HepG2 (cell line): ENCODE data around the gene SRRM3. TPM values are rescaled to one million over a fixed set of nuclear protein-coding genes. Genes with fewer than 3 reads are reported as not detected.

ENCODE experiments used
- BORCS8-MEF2B ChIP-seq: sonication (generic); formaldehyde crosslinking; IDR thresholded peaks from 2 replicates; pipeline ENCODE4 v1.8.0; 2022; ENCODE audit warnings: mild to moderate bottlenecking, missing genetic modification reagents
- EP300 ChIP-seq, 3 experiments: sonication (generic) in 1 of 3; formaldehyde crosslinking in 1 of 3; IDR thresholded peaks; 2 replicates each; pipeline versions ENCODE4 v1.5.1 to v1.6.1; 2011 to 2020; ENCODE audit warnings: low read depth in 2 of 3, low read length in 2 of 3, borderline replicate concordance in 1 of 3, improper control_type of control experiment in 1 of 3, mild to moderate bottlenecking in 1 of 3, missing genetic modification reagents in 1 of 3, moderate library complexity in 1 of 3
- GATAD1 ChIP-seq: IDR thresholded peaks from 2 replicates; pipeline ENCODE4 v1.6.1; 2016; ENCODE audit warnings: missing genetic modification reagents, missing compliant biosample characterization
- HDAC2 ChIP-seq: sonication (generic); formaldehyde crosslinking; IDR thresholded peaks from 2 replicates; pipeline ENCODE4 v1.4.0; 2020; ENCODE audit warnings: missing genetic modification reagents
- HNRNPLL ChIP-seq: fragments of 200-400 bp; formaldehyde crosslinking; IDR thresholded peaks from 2 replicates; pipeline ENCODE4 v1.6.1; 2017; ENCODE audit warnings: mild to moderate bottlenecking, low read depth, low read length; ENCODE audit not compliant: poor library complexity, severe bottlenecking
- HOXA3 ChIP-seq: sonication (generic); formaldehyde crosslinking; IDR thresholded peaks from 2 replicates; pipeline ENCODE4 v1.5.0; 2020; ENCODE audit warnings: missing genetic modification reagents
- NR2F6 ChIP-seq, 2 experiments: IDR thresholded peaks; 2 replicates each; pipeline ENCODE4 v1.6.1; 2016; ENCODE audit warnings: antibody characterized with exemption in 1 of 2, mild to moderate bottlenecking in 1 of 2
- PBX2 ChIP-seq: IDR thresholded peaks from 2 replicates; pipeline ENCODE4 v1.6.1; 2016; ENCODE audit warnings: control low read depth
- POGZ ChIP-seq: sonication (generic); formaldehyde crosslinking; IDR thresholded peaks from 2 replicates; pipeline ENCODE4 v1.4.0; 2020; ENCODE audit warnings: mild to moderate bottlenecking, missing genetic modification reagents
- RELA ChIP-seq: sonication (generic); formaldehyde crosslinking; IDR thresholded peaks from 2 replicates; pipeline ENCODE4 v1.4.0; 2020; ENCODE audit warnings: missing genetic modification reagents
- SAP130 ChIP-seq: IDR thresholded peaks from 2 replicates; pipeline ENCODE4 v1.6.1; 2016; ENCODE audit warnings: low read depth
- SP140L ChIP-seq: sonication (generic); formaldehyde crosslinking; IDR thresholded peaks from 2 replicates; pipeline ENCODE4 v1.4.0; 2020; ENCODE audit warnings: missing genetic modification reagents, borderline replicate concordance
- SUZ12 ChIP-seq: fragments of 150-350 bp; IDR thresholded peaks from 2 replicates; pipeline ENCODE4 v1.6.1; 2014; ENCODE audit warnings: low read depth, low read length
- TEAD3 ChIP-seq: optimal IDR thresholded peaks from 2 replicates; pipeline ENCODE3; 2016; ENCODE audit warnings: borderline replicate concordance
- TFAP4 ChIP-seq: sonication (generic); IDR thresholded peaks from 2 replicates; pipeline ENCODE4 v1.6.1; 2016; ENCODE audit warnings: low read depth, borderline replicate concordance
- TFDP1 ChIP-seq: IDR thresholded peaks from 2 replicates; pipeline ENCODE4 v1.6.1; 2016; ENCODE audit warnings: missing compliant biosample characterization, missing genetic modification reagents, borderline replicate concordance
- ZNF878 ChIP-seq: sonication (generic); formaldehyde crosslinking; IDR thresholded peaks from 2 replicates; pipeline ENCODE4 v1.8.1; 2023; ENCODE audit warnings: mild to moderate bottlenecking, missing genetic modification reagents, moderate library complexity
- polyA plus RNA-seq, 8 experiments: library from polyadenylated mRNA; depleted of rRNA in 3 of 8; stranded (reverse) in 7 of 8; unstranded in 1 of 8; fragments of >200 nt; fragmentation: Illumina TruSeq in 4 of 8; extraction: Trizol in 4 of 8; gene quantifications; 2 replicates each; pipeline versions ENCODE4 v1.2.1 to v1.2.3, GENCODE V29; 2011 to 2016; ENCODE audit warnings: low read depth in 4 of 8, missing spikeins in 1 of 8, mixed read lengths in 1 of 8; ENCODE audit not compliant: insufficient read depth in 1 of 8
- total RNA-seq, 5 experiments: library from RNA; depleted of rRNA; stranded (reverse); fragments of >200 nt; fragmentation: Illumina TruSeq; extraction: Trizol; gene quantifications; 2 replicates each; pipeline ENCODE4 v1.2.3, GENCODE V29; 2016; ENCODE audit warnings: low read depth in 1 of 5
- TF ChIP-seq, protein P1 (sequence below): sonication (generic); formaldehyde crosslinking; IDR thresholded peaks from 2 replicates; pipeline ENCODE4 v1.4.0; 2020; ENCODE audit warnings: missing genetic modification reagents
- TF ChIP-seq, protein P2 (sequence below): sonication (generic); formaldehyde crosslinking; IDR thresholded peaks from 2 replicates; pipeline ENCODE4 v1.4.0; 2020; ENCODE audit warnings: mild to moderate bottlenecking, missing genetic modification reagents
- TF ChIP-seq, protein P3 (sequence below): sonication (generic); formaldehyde crosslinking; IDR thresholded peaks from 2 replicates; pipeline ENCODE4 v1.8.0; 2022; ENCODE audit warnings: mild to moderate bottlenecking, missing genetic modification reagents, moderate library complexity

The SRRM3 gene
- total and polyA plus RNA-seq, 2 of the 13 experiments (the other 11 are each of a cell fraction or from before 2014, with no cell fraction given): 0.13 to 0.54 TPM

- TF ChIP-seq TFDP1 (CRISPR knock-in tag) (peak; percentile 29; the same call in 1 of the 2 replicates), RELA (no peak), BORCS8-MEF2B (CRISPR knock-in tag) (no peak), HNRNPLL (peak; percentile 35), PBX2 (CRISPR knock-in tag) (peak; percentile 74), TEAD3 (CRISPR knock-in tag) (peak; percentile 21), HOXA3 (CRISPR knock-in tag) (peak; percentile 58; the same call in 1 of the 2 replicates), TFAP4 (peak; percentile 87; the same call in 1 of the 2 replicates), SAP130 (peak; percentile 64), ZNF878 (CRISPR knock-in tag) (peak; percentile 38; the same call in 1 of the 2 replicates), SUZ12 (no peak), HDAC2 (CRISPR knock-in tag) (no peak), GATAD1 (no peak), EP300 (IDR thresholded peaks at IDR 0.05; ENCODE audit: low read depth in 2 of 2, low read length in 2 of 2) (peak in 1 of 2 experiments; percentile 23; a peak in 1 of 4 replicates), EP300 (CRISPR knock-in tag; IDR thresholded peaks at IDR 0.05; ENCODE audit: borderline replicate concordance) (no peak), NR2F6 (IDR thresholded peaks at IDR 0.05) (no peak), NR2F6 (CRISPR knock-in tag; IDR thresholded peaks at IDR 0.05) (0 out of 2 replicates have a peak, but pooled peaks have one; percentile 9), SP140L (CRISPR knock-in tag) (no peak), POGZ (CRISPR knock-in tag) (peak; percentile 12; the same call in 1 of the 2 replicates)
- TF ChIP-seq, protein P1, sequence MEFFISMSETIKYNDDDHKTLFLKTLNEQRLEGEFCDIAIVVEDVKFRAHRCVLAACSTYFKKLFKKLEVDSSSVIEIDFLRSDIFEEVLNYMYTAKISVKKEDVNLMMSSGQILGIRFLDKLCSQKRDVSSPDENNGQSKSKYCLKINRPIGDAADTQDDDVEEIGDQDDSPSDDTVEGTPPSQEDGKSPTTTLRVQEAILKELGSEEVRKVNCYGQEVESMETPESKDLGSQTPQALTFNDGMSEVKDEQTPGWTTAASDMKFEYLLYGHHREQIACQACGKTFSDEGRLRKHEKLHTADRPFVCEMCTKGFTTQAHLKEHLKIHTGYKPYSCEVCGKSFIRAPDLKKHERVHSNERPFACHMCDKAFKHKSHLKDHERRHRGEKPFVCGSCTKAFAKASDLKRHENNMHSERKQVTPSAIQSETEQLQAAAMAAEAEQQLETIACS (CRISPR knock-in tag): no peak
- TF ChIP-seq, protein P2, sequence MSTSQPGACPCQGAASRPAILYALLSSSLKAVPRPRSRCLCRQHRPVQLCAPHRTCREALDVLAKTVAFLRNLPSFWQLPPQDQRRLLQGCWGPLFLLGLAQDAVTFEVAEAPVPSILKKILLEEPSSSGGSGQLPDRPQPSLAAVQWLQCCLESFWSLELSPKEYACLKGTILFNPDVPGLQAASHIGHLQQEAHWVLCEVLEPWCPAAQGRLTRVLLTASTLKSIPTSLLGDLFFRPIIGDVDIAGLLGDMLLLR: no peak
- TF ChIP-seq, protein P3, sequence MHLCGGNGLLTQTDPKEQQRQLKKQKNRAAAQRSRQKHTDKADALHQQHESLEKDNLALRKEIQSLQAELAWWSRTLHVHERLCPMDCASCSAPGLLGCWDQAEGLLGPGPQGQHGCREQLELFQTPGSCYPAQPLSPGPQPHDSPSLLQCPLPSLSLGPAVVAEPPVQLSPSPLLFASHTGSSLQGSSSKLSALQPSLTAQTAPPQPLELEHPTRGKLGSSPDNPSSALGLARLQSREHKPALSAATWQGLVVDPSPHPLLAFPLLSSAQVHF (CRISPR knock-in tag): no peak
Observed at GRCh38 chr7:76294344-76295024, 92.8 kb downstream of the SRRM3 start (continued).
